B cell (primary cell): ENCODE data around the gene CTSD. TPM values are rescaled to one million over a fixed set of nuclear protein-coding genes. Genes with fewer than 3 reads are reported as not detected.

Experiments
- ATAC-seq: fragments of 200-7000 bp; cut with Tn5 transposase; one replicate; pipeline ENCODE4 v1.10.0; 2021; ENCODE audit warnings: low read depth, mild to moderate bottlenecking, moderate number of reproducible peaks, moderate library complexity
- CTCF ChIA-PET: fragments of 350-600 bp; sonication (Branson Sonifier 250); formaldehyde crosslinking; loops from one replicate; lab custom pipeline; 2021; ENCODE audit warnings: antibody characterized with exemption, inconsistent platforms; lab: Charles Lee
- POLR2A ChIA-PET: fragments of 350-600 bp; sonication (Branson Sonifier 250); formaldehyde crosslinking; loops from one replicate; lab custom pipeline; 2021; ENCODE audit warnings: antibody characterized with exemption; lab: Charles Lee
- DNase-seq: peaks from one replicate; pipeline ENCODE4 v3.0.0; 2013
- H2AFZ ChIP-seq: 2 replicates; pipeline ENCODE4 v1.6.1; 2012; ENCODE audit warnings: mild to moderate bottlenecking, low read depth, low read length; ENCODE audit not compliant: insufficient read depth, poor library complexity, severe bottlenecking
- H3K27ac ChIP-seq, 2 donors: 1 replicate in 1 of 2; 2 replicates in 1 of 2; pipeline ENCODE4 v1.5.1; 2012 to 2013; ENCODE audit warnings: low read length in 2 of 2, mild to moderate bottlenecking in 2 of 2, moderate library complexity in 1 of 2
- H3K27me3 ChIP-seq, 4 experiments: fragments of 200-600 bp in 1 of 4; sonication (generic) in 1 of 4; replicated peaks in 1 of 4; 1 replicate in 2 of 4; 2 replicates in 2 of 4; pipeline versions ENCODE4 v1.6.1 to v1.7.0; 2013 to 2016; ENCODE audit warnings: low read length in 3 of 4, mild to moderate bottlenecking in 2 of 4, mixed read lengths in 1 of 4, moderate library complexity in 1 of 4; ENCODE audit not compliant: insufficient read depth in 4 of 4, control insufficient read depth in 3 of 4; ENCODE audit errors: control extremely low read depth in 1 of 4
- H3K36me3 ChIP-seq, 2 experiments: replicated peaks in 1 of 2; 1 replicate in 1 of 2; 2 replicates in 1 of 2; pipeline versions ENCODE4 v1.6.1 to v1.7.1; 2013; ENCODE audit warnings: low read length in 1 of 2; ENCODE audit not compliant: insufficient read depth in 2 of 2, control insufficient read depth in 1 of 2; ENCODE audit errors: control extremely low read depth in 1 of 2, extremely low read depth in 1 of 2
- H3K4me1 ChIP-seq, 2 donors: fragments of 200-600 bp in 1 of 2; sonication (generic) in 1 of 2; 1 replicate in 1 of 2; 2 replicates in 1 of 2; pipeline versions ENCODE4 v1.5.1 to v1.6.1; 2013 to 2017; ENCODE audit warnings: low read length in 2 of 2; ENCODE audit not compliant: control insufficient read depth in 2 of 2, insufficient read depth in 2 of 2
- H3K4me2 ChIP-seq: replicated peaks from 2 replicates; pipeline ENCODE3; 2012; ENCODE audit warnings: mild to moderate bottlenecking, low read depth, low read length; ENCODE audit not compliant: poor library complexity, severe bottlenecking
- H3K4me3 ChIP-seq, 5 experiments: fragments of 200-600 bp in 1 of 5; sonication (generic) in 1 of 5; 1 replicate in 3 of 5; 2 replicates in 2 of 5; pipeline versions ENCODE4 v1.5.1 to v1.7.0; 2011 to 2016; ENCODE audit warnings: low read length in 4 of 5, mild to moderate bottlenecking in 4 of 5, low read depth in 2 of 5, control low read depth in 1 of 5, moderate library complexity in 1 of 5; ENCODE audit not compliant: insufficient read depth in 1 of 5; ENCODE audit errors: control extremely low read depth in 1 of 5, extremely low read depth in 1 of 5
- H3K79me2 ChIP-seq: fragments of 200-600 bp; sonication (generic); one replicate; pipeline ENCODE4 v1.6.0; 2016; ENCODE audit warnings: low read length; ENCODE audit not compliant: control insufficient read depth, insufficient read depth
- H3K9ac ChIP-seq: fragments of 200-600 bp; sonication (generic); 2 replicates; pipeline ENCODE4 v1.6.1; 2017; ENCODE audit warnings: mild to moderate bottlenecking, low read length, moderate library complexity
- H3K9me3 ChIP-seq, 3 donors: one replicate each; pipeline versions ENCODE4 v1.6.1 to v1.7.1; 2013; ENCODE audit warnings: low read length in 2 of 3; ENCODE audit not compliant: control insufficient read depth in 2 of 3, insufficient read depth in 1 of 3; ENCODE audit errors: control extremely low read depth in 1 of 3
- H4K20me1 ChIP-seq: 2 replicates; pipeline ENCODE4 v1.6.0; 2012; ENCODE audit warnings: mild to moderate bottlenecking, low read length; ENCODE audit not compliant: insufficient read depth, control insufficient read depth, poor library complexity, severe bottlenecking
- H3K27ac Mint-ChIP-seq: one replicate; pipeline ENCODE4 v1.8.0; 2021; ENCODE audit warnings: mixed read lengths
- H3K27me3 Mint-ChIP-seq: one replicate; pipeline ENCODE4 v1.8.0; 2021; ENCODE audit warnings: mixed read lengths
- H3K4me1 Mint-ChIP-seq: one replicate; pipeline ENCODE4 v1.8.0; 2021; ENCODE audit warnings: mixed read lengths
- H3K4me3 Mint-ChIP-seq: one replicate; pipeline ENCODE4 v1.8.0; 2021; ENCODE audit warnings: mixed read lengths
- H3K9me3 Mint-ChIP-seq: one replicate; pipeline ENCODE4 v1.8.0; 2022; ENCODE audit warnings: mixed read lengths; ENCODE audit not compliant: insufficient read depth
- CTCF ChIP-seq: fragments of 200-600 bp; IDR thresholded peaks from one replicate; pipeline ENCODE4 v1.8.0; 2022; ENCODE audit warnings: antibody characterized with exemption, mild to moderate bottlenecking
- EZH2 ChIP-seq: IDR thresholded peaks from 2 replicates; pipeline ENCODE4 v1.6.1; 2012; ENCODE audit warnings: borderline replicate concordance, low read depth, mild to moderate bottlenecking, moderate library complexity, low read length; ENCODE audit not compliant: insufficient read depth, poor library complexity, severe bottlenecking
- WGBS: methylation state at CpG from one replicate; pipeline ENCODE4 v1.1.5; 2013; ENCODE audit warnings: missing lambda C conversion rate; ENCODE audit not compliant: insufficient coverage; 5-methylcytosine and 5-hydroxymethylcytosine counted together
- intact Hi-C: fragments of 100-400 bp; cut with micrococcal nuclease; formaldehyde crosslinking; loops from one replicate; pipeline ENCODE4 v1.10.0; 2022
- polyA plus RNA-seq: library from polyadenylated mRNA; depleted of rRNA; stranded (reverse); fragments of >200 nt; gene quantifications from 2 replicates; pipeline ENCODE4 v1.2.3, GENCODE V29; 2012
- total RNA-seq, 2 donors: library from RNA; stranded (reverse); fragments of 120-200 nt in 1 of 2; gene quantifications; 1 replicate in 1 of 2; 2 replicates in 1 of 2; pipeline versions ENCODE4 v1.2.3 to v1.2.4, GENCODE V29; 2013 to 2022

CTSD gene
- total and polyA plus RNA-seq, 2 donors (not counting 1 experiment from before 2014, with no cell fraction given) = 42.2 to 83.5 TPM

GRCh38 chr11:1728301-1728700 lies 35.4 kb downstream of the CTSD start:
- ChIA-PET POLR2A (interaction anchor here (0.6 kb wide), 1 partner anchor 64 kb away, joined by 3 read pairs; no protein-coding TSS in a partner anchor), CTCF (interaction anchor here (1.0 kb wide), 1 partner anchor 34 kb away, joined by 3 read pairs; no protein-coding TSS in a partner anchor)
- TF ChIP-seq EZH2 (no peak), CTCF (no peak)
- no peak for ATAC-seq
- Histone ChIP-seq H4K20me1 (no peaks in the 10 kb centered on the region), H3K79me2 (no peaks in the 10 kb centered on the region), H3K9me3 (no peaks in the 10 kb centered on the region), H3K27ac (no peak overlapping the region), H3K27me3 (peaks cover 0 to 6% (median 2%) of the 10 kb centered on the region in 4 experiments), H3K9ac (no peak overlapping the region), H3K4me1 (peaks cover 22 to 27% of the 10 kb centered on the region in 2 donors), H2AFZ (no peak overlapping the region), H3K4me3 (no peak overlapping the region), H3K36me3 (no peaks in the 10 kb centered on the region), H3K4me2 (peak overlapping the region; percentile 53)
- intact Hi-C loops = no loop called here
- 62% methylated on average over 4 of the region's 4 CpGs for WGBS
- H3K4me3 Mint-ChIP-seq = no peak overlapping the region
- peaks cover 27% of the 10 kb centered on the region for H3K4me1 Mint-ChIP-seq
- peaks cover 35% of the 10 kb centered on the region for H3K27me3 Mint-ChIP-seq
- H3K27ac Mint-ChIP-seq = peak overlapping the region; percentile 47
- DNase-seq = no peak
- no peaks in the 10 kb centered on the region for H3K9me3 Mint-ChIP-seq

- TF ChIP-seq CTCF = no peak
- ATAC-seq (no peak), DNase-seq (no peak)
- H3K4me3 ChIP-seq = no peak overlapping the region
- Mint-ChIP-seq H3K27ac (peak overlapping the region; percentile 47), H3K9me3 (no peaks in the 10 kb centered on the region), H3K27me3 (peaks cover 35% of the 10 kb centered on the region), H3K4me1 (peaks cover 27% of the 10 kb centered on the region), H3K4me3 (no peak overlapping the region)
- H4K20me1 ChIP-seq = no peaks in the 10 kb centered on the region
- no peaks in the 10 kb centered on the region for H3K79me2 ChIP-seq
- peaks cover 0 to 6% (median 2%) of the 10 kb centered on the region in 4 experiments for H3K27me3 ChIP-seq
- H3K4me1 ChIP-seq = peaks cover 22 to 27% of the 10 kb centered on the region in 2 donors
- H3K9ac ChIP-seq = no peak overlapping the region
- POLR2A ChIA-PET = interaction anchor here (0.6 kb wide), 1 partner anchor 65 kb away, joined by 3 read pairs; no protein-coding TSS in a partner anchor
- H3K27ac ChIP-seq = no peak overlapping the region
- CTCF ChIA-PET = interaction anchor here (1.0 kb wide), 1 partner anchor 34 kb away, joined by 3 read pairs; no protein-coding TSS in a partner anchor
- H2AFZ ChIP-seq = no peak overlapping the region
- no peaks in the 10 kb centered on the region for H3K36me3 ChIP-seq
- 85% methylated on average over 6 of the region's 9 CpGs for WGBS
- no peak overlapping the region for H3K4me2 ChIP-seq
- intact Hi-C loops = no loop called here
- no peaks in the 10 kb centered on the region for H3K9me3 ChIP-seq
These were observed 35.9 kb downstream of the CTSD start for GRCh38 chr11:1727861-1728260.
